HL-60 (cell line): Measurements from ENCODE around the gene MAPK10.

Experiments used
- DNase-seq, 2 experiments: peaks; one replicate each; pipeline ENCODE4 v3.0.0-alpha.2; 2010 to 2020; ENCODE audit warnings: low read depth in 1 of 2, low spot score in 1 of 2
- H3K27ac ChIP-seq: fragments of 250-450 bp; sonication (Bioruptor Pico); replicated peaks from 2 replicates; pipeline ENCODE4 v1.5.1; 2020; ENCODE audit warnings: mild to moderate bottlenecking, moderate library complexity
- H3K27me3 ChIP-seq: fragments of 250-450 bp; sonication (Bioruptor Pico); 2 replicates; pipeline ENCODE4 v1.5.1; 2021; ENCODE audit warnings: mild to moderate bottlenecking, moderate library complexity; ENCODE audit not compliant: insufficient read depth, poor library complexity, severe bottlenecking
- H3K4me3 ChIP-seq: replicated peaks from 2 replicates; pipeline ENCODE4 v1.5.1; 2011; ENCODE audit warnings: mild to moderate bottlenecking, control low read depth, low read length; ENCODE audit not compliant: insufficient read depth
- CTCF ChIP-seq: IDR thresholded peaks from one replicate; pipeline ENCODE4 v1.5.1; 2011; ENCODE audit warnings: low read length, control low read depth, inconsistent platforms; ENCODE audit not compliant: insufficient read depth
- GABPA ChIP-seq: IDR thresholded peaks from 2 replicates; pipeline ENCODE4 v1.6.1; 2012; ENCODE audit warnings: low read depth
- POLR2AphosphoS5 ChIP-seq: IDR thresholded peaks from 2 replicates; pipeline ENCODE4 v1.6.1; 2012; ENCODE audit warnings: low read depth
- REST ChIP-seq: IDR thresholded peaks from 2 replicates; pipeline ENCODE4 v1.6.1; 2012; ENCODE audit warnings: low read depth; ENCODE audit not compliant: insufficient replicate concordance
- SPI1 ChIP-seq: IDR thresholded peaks from 2 replicates; pipeline ENCODE4 v1.6.1; 2012; ENCODE audit warnings: low read depth, mild to moderate bottlenecking, borderline replicate concordance

Gene MAPK10

GRCh38 chr4:85946821-85947220 lies 413.0 kb downstream of the MAPK10 start:
- no peak overlapping the region for H3K4me3 ChIP-seq
- TF ChIP-seq CTCF = no peak
- no peak for TF ChIP-seq REST
- no peak for TF ChIP-seq SPI1
- no peak for TF ChIP-seq POLR2AphosphoS5
- TF ChIP-seq GABPA = no peak
- H3K27ac ChIP-seq = no peak overlapping the region
- H3K27me3 ChIP-seq = no peaks in the 10 kb centered on the region
- no peak for DNase-seq

GRCh38 chr4:85942107-85942506 lies 417.7 kb downstream of the MAPK10 start:
- TF ChIP-seq GABPA = no peak
- TF ChIP-seq CTCF = no peak
- no peak for TF ChIP-seq REST
- TF ChIP-seq POLR2AphosphoS5 = no peak
- TF ChIP-seq SPI1 = no peak
- Histone ChIP-seq H3K4me3 (no peak overlapping the region), H3K27ac (no peak overlapping the region), H3K27me3 (no peaks in the 10 kb centered on the region)
- DNase-seq = no peak

- no peak for DNase-seq
- H3K27ac ChIP-seq = no peak overlapping the region
- TF ChIP-seq REST (no peak), POLR2AphosphoS5 (no peak), GABPA (no peak), CTCF (no peak), SPI1 (no peak)
- no peaks in the 10 kb centered on the region for H3K27me3 ChIP-seq
- no peak overlapping the region for H3K4me3 ChIP-seq
Measured at GRCh38 chr4:85940151-85940550, 419.7 kb downstream of the MAPK10 start.
